Measurements from ENCODE around the gene GOLGB1. TPM values are rescaled to one million over a fixed set of nuclear protein-coding genes. Genes with fewer than 3 reads are reported as not detected.
"Not testable (repeated sequence)": the region's sequence is repeated elsewhere in the genome, so short reads cannot be mapped to it uniquely, and the experiment has no call there.

The GOLGB1 gene
- total and polyA plus RNA-seq, 3 donors from 2014 or later: 11.5 to 72.5 (median 72.3) TPM

DNA sequence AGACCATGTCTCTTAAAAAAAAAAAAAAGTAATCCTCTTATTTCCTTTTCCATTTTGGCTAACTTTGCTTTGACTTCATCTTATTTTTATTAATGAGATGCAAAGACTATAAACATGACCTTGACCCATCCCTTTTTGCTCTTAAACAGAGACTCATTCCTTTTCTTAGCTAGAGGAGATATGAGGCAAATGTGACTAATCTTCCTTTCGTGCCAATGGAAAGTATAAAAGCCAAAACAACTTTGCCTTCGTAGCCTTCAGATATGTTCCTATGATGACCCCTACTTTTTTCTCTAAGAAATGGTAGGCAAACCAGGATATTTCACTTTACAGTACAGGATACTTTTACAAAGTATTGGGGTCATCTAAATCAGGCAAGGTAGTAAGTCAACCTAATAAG is 36.9 kb upstream of the GOLGB1 start:
- H3K4me1 ChIP-seq: no peaks in the 10 kb centered on the region
- 59 to 62% methylated on average over 2 of the region's 2 CpGs for WGBS, 2 donors
- no peak overlapping the region for H3K4me3 ChIP-seq
- TF ChIP-seq, protein P1, sequence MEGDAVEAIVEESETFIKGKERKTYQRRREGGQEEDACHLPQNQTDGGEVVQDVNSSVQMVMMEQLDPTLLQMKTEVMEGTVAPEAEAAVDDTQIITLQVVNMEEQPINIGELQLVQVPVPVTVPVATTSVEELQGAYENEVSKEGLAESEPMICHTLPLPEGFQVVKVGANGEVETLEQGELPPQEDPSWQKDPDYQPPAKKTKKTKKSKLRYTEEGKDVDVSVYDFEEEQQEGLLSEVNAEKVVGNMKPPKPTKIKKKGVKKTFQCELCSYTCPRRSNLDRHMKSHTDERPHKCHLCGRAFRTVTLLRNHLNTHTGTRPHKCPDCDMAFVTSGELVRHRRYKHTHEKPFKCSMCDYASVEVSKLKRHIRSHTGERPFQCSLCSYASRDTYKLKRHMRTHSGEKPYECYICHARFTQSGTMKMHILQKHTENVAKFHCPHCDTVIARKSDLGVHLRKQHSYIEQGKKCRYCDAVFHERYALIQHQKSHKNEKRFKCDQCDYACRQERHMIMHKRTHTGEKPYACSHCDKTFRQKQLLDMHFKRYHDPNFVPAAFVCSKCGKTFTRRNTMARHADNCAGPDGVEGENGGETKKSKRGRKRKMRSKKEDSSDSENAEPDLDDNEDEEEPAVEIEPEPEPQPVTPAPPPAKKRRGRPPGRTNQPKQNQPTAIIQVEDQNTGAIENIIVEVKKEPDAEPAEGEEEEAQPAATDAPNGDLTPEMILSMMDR (IDR thresholded peaks at IDR 0.05): no peak
- TF ChIP-seq POLR2A (IDR thresholded peaks at IDR 0.05): no peak
- no peaks in the 10 kb centered on the region for H3K36me3 ChIP-seq (ENCODE audit: low read depth, missing control alignments)
- no peaks in the 10 kb centered on the region for H3K9me3 ChIP-seq
- H3K27ac ChIP-seq: no peak overlapping the region
- DNase-seq: no peak
- intact Hi-C loops (cut with DNase I; ENCODE audit: low total_unique reads): no loop called here
- H3K27me3 ChIP-seq: no peaks in the 10 kb centered on the region

DNA sequence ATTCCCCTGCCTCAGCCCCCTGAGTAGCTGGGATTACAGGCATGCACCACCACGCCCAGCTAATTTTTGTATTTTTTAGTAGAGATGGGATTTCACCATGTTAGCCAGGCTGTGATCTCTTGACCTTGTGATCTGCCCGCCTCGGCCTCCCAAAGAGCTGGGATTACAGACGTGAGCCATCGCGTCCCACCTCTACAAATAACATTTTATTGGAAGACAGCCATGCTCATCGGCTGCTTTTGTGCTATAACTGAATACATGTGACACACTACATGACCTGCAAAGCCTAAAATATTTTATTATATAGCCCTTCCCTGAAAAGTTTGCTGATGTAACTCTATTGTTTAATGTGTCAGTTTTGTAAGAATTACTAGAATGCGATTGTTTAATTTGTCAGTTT is 33.2 kb upstream of the GOLGB1 start:
- H3K36me3 ChIP-seq (ENCODE audit: low read depth, missing control alignments); H3K4me1 ChIP-seq; H3K27me3 ChIP-seq; H3K4me3 ChIP-seq; H3K27ac ChIP-seq; intact Hi-C loops (cut with DNase I; ENCODE audit: low total_unique reads); H3K9me3 ChIP-seq; DNase-seq: not testable (repeated sequence)
- 84 to 87% methylated on average over 8 of the region's 8 CpGs for WGBS, 2 donors

DNA sequence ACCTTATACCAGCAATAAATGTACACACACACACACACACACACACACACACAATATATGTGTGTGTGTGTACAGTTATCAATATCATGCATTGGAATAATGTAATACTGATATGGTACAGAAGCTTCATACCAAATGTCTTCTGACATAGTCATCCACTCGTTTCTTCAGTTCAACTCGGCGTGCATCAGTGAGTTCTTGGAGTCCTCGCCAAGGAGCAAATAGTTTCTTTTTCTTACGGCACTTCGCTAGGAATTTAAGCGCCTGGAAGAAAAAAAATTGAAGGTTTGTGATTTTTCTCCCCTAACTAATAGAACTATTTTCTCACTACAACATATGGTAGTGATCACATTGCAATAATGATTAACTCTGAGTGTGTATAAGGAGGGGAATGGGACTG is 32.1 kb upstream of the GOLGB1 start:
- Histone ChIP-seq H3K36me3 (ENCODE audit: low read depth, missing control alignments) (no peaks in the 10 kb centered on the region), H3K27ac (no peak overlapping the region)
- intact Hi-C loops (cut with DNase I; ENCODE audit: low total_unique reads): no loop called here

DNA sequence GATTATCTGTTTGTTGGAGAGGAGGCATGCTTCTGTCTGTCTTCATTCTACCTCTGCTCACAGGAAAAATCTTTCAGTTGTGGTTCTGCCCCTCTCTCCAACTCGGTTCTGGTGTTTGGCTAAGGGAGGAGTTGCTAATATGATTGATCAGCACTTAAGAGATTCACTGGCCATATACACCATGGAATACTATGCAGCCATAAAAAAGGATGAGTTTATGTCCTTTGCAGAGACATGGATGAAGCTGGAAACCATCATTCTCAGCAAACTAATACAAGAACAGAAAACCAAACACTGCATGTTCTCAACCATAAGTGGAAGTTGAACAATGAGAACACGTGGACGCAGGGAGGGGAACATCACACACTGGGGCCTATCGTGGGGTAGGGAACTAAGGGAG is 25.6 kb upstream of the GOLGB1 start:
- H3K4me1 ChIP-seq; H3K4me3 ChIP-seq; H3K9me3 ChIP-seq; intact Hi-C loops (cut with DNase I; ENCODE audit: low total_unique reads); H3K27ac ChIP-seq; H3K36me3 ChIP-seq (ENCODE audit: low read depth, missing control alignments); DNase-seq; H3K27me3 ChIP-seq: not testable (repeated sequence)
- WGBS, 2 donors: 92 to 96% methylated on average over 4 of the region's 4 CpGs

More for the DNA sequence above, 32.1 kb upstream of the GOLGB1 start:
- Histone ChIP-seq H3K4me1 (no peaks in the 10 kb centered on the region), H3K4me3 (no peak overlapping the region), H3K9me3 (no peaks in the 10 kb centered on the region), H3K27me3 (no peaks in the 10 kb centered on the region)
- TF ChIP-seq, protein P1 (IDR thresholded peaks at IDR 0.05): no peak
- TF ChIP-seq POLR2A (IDR thresholded peaks at IDR 0.05): no peak
- WGBS, 2 donors: 96 to 97% methylated on average over 7 of the region's 7 CpGs
- DNase-seq: no peak

DNA sequence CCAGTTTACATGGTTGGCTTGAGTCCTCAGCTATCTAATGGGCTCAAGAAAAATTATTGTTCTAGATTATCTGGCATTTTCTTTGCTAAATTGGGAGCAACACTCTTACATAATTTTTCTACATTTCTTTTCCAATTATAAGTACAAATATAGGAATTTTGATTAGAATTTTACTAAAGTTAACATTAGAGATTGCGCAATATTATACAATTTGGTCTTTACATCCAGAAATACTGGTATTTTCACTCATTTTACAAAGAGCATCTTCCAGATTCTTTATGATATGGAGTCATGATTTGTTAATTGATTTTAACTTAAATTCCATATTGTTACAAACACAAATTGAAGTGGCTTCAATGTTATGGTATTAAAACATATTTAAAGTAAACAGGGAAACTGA is 19.7 kb upstream of the GOLGB1 start:
- Histone ChIP-seq H3K27ac (no peak overlapping the region), H3K27me3 (no peaks in the 10 kb centered on the region), H3K4me3 (no peak overlapping the region), H3K36me3 (ENCODE audit: low read depth, missing control alignments) (no peaks in the 10 kb centered on the region), H3K4me1 (no peaks in the 10 kb centered on the region), H3K9me3 (no peaks in the 10 kb centered on the region)
- intact Hi-C loops (cut with DNase I; ENCODE audit: low total_unique reads): no loop called here
- TF ChIP-seq POLR2A (IDR thresholded peaks at IDR 0.05): no peak
- TF ChIP-seq, protein P1 (IDR thresholded peaks at IDR 0.05): no peak
- no peak for DNase-seq
- 95 to 98% methylated on average over 1 of the region's 1 CpG for WGBS, 2 donors

DNA sequence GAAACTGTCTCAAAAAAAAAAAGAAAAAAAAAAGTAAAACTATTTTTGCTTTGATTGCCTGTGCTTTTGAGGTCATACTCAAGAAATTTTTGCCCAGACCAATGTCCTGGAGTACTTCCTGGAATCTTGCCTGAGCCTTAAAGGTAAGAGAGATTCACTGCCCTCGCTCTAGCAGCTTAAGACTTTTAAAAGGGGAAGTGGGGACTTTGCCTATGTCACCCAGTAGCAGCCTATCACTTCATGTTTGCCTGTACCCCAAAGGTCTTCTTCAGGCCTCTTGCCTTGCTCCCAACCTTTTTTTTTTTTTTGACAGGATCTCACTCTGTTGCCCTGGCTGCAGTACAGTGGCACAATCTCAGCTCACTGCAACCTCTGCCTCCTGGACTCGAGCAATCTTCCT is 18.9 kb upstream of the GOLGB1 start:
- 93 to 100% methylated on average over 2 of the region's 2 CpGs for WGBS, 2 donors
- Histone ChIP-seq H3K27ac (no peak overlapping the region), H3K27me3 (no peaks in the 10 kb centered on the region), H3K4me1 (no peaks in the 10 kb centered on the region), H3K4me3 (no peak overlapping the region), H3K9me3 (no peaks in the 10 kb centered on the region), H3K36me3 (ENCODE audit: low read depth, missing control alignments) (no peaks in the 10 kb centered on the region)
- TF ChIP-seq POLR2A (IDR thresholded peaks at IDR 0.05): no peak
- intact Hi-C loops (cut with DNase I; ENCODE audit: low total_unique reads): no loop called here
- no peak for DNase-seq

Measured in testis (tissue), 3 donors.